ENCODE measurements around the gene KSR2. TPM values are rescaled to one million over a fixed set of nuclear protein-coding genes. Genes with fewer than 3 reads are reported as not detected.
A peak's percentile ranks its signal among the peaks of the same experiment; 100 is the strongest.

The KSR2 gene
- total and polyA plus RNA-seq, 3 experiments from 2014 or later, result 0.07 to 0.11 TPM; not detected in 1

GRCh38 chr12:117662620-117663395 lies 306.0 kb downstream of the KSR2 start:
- H3K36me3 Mint-ChIP-seq, result no peaks in the 10 kb centered on the region
- peaks cover 2 to 7% of the 10 kb centered on the region in 2 donors for H3K27me3 Mint-ChIP-seq
- POLR2A ChIA-PET, result no interaction called here
- H3K27ac Mint-ChIP-seq, result no peak overlapping the region
- Histone ChIP-seq H3K27ac (ENCODE audit: low read depth, low read length) (no peak overlapping the region), H3K9me3 (ENCODE audit: low read length) (no peaks in the 10 kb centered on the region), H3K27me3 (ENCODE audit: insufficient read depth, low read length, poor library complexity, severe bottlenecking) (no peaks in the 10 kb centered on the region), H3K36me3 (ENCODE audit: insufficient read depth, low read length) (no peaks in the 10 kb centered on the region), H3K4me3 (ENCODE audit: low read length) (no peak overlapping the region), H3K4me1 (ENCODE audit: insufficient read depth, low read length) (no peaks in the 10 kb centered on the region)
- DNase-seq, result no peak
- H3K4me1 Mint-ChIP-seq, result no peaks in the 10 kb centered on the region
- H3K4me3 Mint-ChIP-seq, result no peak overlapping the region
- no peaks in the 10 kb centered on the region for H3K9me3 Mint-ChIP-seq
- CTCF ChIA-PET, result no interaction called here

- no peaks in the 10 kb centered on the region for H3K9me3 ChIP-seq (ENCODE audit: low read length)
- DNase-seq, result no peak
- POLR2A ChIA-PET, result no interaction called here
- CTCF ChIA-PET, result no interaction called here
- peaks cover 0 to 7% of the 10 kb centered on the region in 2 donors for H3K27me3 Mint-ChIP-seq
- H3K36me3 Mint-ChIP-seq, result no peaks in the 10 kb centered on the region
- H3K27me3 ChIP-seq (ENCODE audit: insufficient read depth, low read length, poor library complexity, severe bottlenecking), result no peaks in the 10 kb centered on the region
- H3K4me3 ChIP-seq (ENCODE audit: low read length), result no peak overlapping the region
- H3K27ac ChIP-seq (ENCODE audit: low read depth, low read length), result no peak overlapping the region
- H3K9me3 Mint-ChIP-seq, result no peaks in the 10 kb centered on the region
- H3K4me3 Mint-ChIP-seq, result peak overlapping the region in 1 of 7 donors; percentile 35
- no peak overlapping the region for H3K27ac Mint-ChIP-seq
- H3K4me1 Mint-ChIP-seq, result no peaks in the 10 kb centered on the region
- no peaks in the 10 kb centered on the region for H3K4me1 ChIP-seq (ENCODE audit: insufficient read depth, low read length)
- no peaks in the 10 kb centered on the region for H3K36me3 ChIP-seq (ENCODE audit: insufficient read depth, low read length)
These were observed 306.6 kb downstream of the KSR2 start for GRCh38 chr12:117662220-117662619.

GRCh38 chr12:117661471-117661870 lies 307.3 kb downstream of the KSR2 start:
- ChIA-PET CTCF (interaction anchor here (1.3 kb wide), 1 partner anchor 21 kb away, joined by 3 read pairs; no protein-coding TSS in a partner anchor), POLR2A (no interaction called here)
- no peaks in the 10 kb centered on the region for H3K27me3 ChIP-seq (ENCODE audit: insufficient read depth, low read length, poor library complexity, severe bottlenecking)
- no peaks in the 10 kb centered on the region for H3K36me3 ChIP-seq (ENCODE audit: insufficient read depth, low read length)
- H3K36me3 Mint-ChIP-seq, result no peaks in the 10 kb centered on the region
- H3K27me3 Mint-ChIP-seq, result peaks cover 0 to 3% of the 10 kb centered on the region in 2 donors
- no peak overlapping the region for H3K27ac ChIP-seq (ENCODE audit: low read depth, low read length)
- no peak overlapping the region for H3K27ac Mint-ChIP-seq
- DNase-seq, result no peak
- no peak overlapping the region for H3K4me3 Mint-ChIP-seq
- no peaks in the 10 kb centered on the region for H3K9me3 ChIP-seq (ENCODE audit: low read length)
- H3K4me1 ChIP-seq (ENCODE audit: insufficient read depth, low read length), result no peaks in the 10 kb centered on the region
- no peak overlapping the region for H3K4me3 ChIP-seq (ENCODE audit: low read length)
- no peaks in the 10 kb centered on the region for H3K9me3 Mint-ChIP-seq
- H3K4me1 Mint-ChIP-seq, result no peaks in the 10 kb centered on the region

GRCh38 chr12:117660896-117661295 lies 307.9 kb downstream of the KSR2 start:
- no peak overlapping the region for H3K27ac ChIP-seq (ENCODE audit: low read depth, low read length)
- no peak overlapping the region for H3K4me3 ChIP-seq (ENCODE audit: low read length)
- H3K9me3 ChIP-seq (ENCODE audit: low read length), result no peaks in the 10 kb centered on the region
- DNase-seq, result no peak
- Mint-ChIP-seq H3K27me3 (peaks cover 0 to 3% of the 10 kb centered on the region in 2 donors), H3K4me1 (no peaks in the 10 kb centered on the region), H3K27ac (no peak overlapping the region), H3K36me3 (no peaks in the 10 kb centered on the region), H3K9me3 (no peaks in the 10 kb centered on the region), H3K4me3 (no peak overlapping the region)
- no peaks in the 10 kb centered on the region for H3K36me3 ChIP-seq (ENCODE audit: insufficient read depth, low read length)
- no peaks in the 10 kb centered on the region for H3K4me1 ChIP-seq (ENCODE audit: insufficient read depth, low read length)
- ChIA-PET POLR2A (no interaction called here), CTCF (interaction anchor here (1.3 kb wide), 1 partner anchor 20 kb away, joined by 3 read pairs; no protein-coding TSS in a partner anchor)
- no peaks in the 10 kb centered on the region for H3K27me3 ChIP-seq (ENCODE audit: insufficient read depth, low read length, poor library complexity, severe bottlenecking)

GRCh38 chr12:117658226-117658625 lies 310.6 kb downstream of the KSR2 start:
- CTCF ChIA-PET, result no interaction called here
- H3K27me3 ChIP-seq (ENCODE audit: insufficient read depth, low read length, poor library complexity, severe bottlenecking), result no peaks in the 10 kb centered on the region
- H3K27ac Mint-ChIP-seq, result no peak overlapping the region
- H3K36me3 ChIP-seq (ENCODE audit: insufficient read depth, low read length), result no peaks in the 10 kb centered on the region
- no peak for DNase-seq
- no peaks in the 10 kb centered on the region for H3K4me1 Mint-ChIP-seq
- no peaks in the 10 kb centered on the region for H3K27me3 Mint-ChIP-seq
- H3K4me3 Mint-ChIP-seq, result no peak overlapping the region
- H3K36me3 Mint-ChIP-seq, result no peaks in the 10 kb centered on the region
- POLR2A ChIA-PET, result no interaction called here
- no peaks in the 10 kb centered on the region for H3K4me1 ChIP-seq (ENCODE audit: insufficient read depth, low read length)
- no peak overlapping the region for H3K27ac ChIP-seq (ENCODE audit: low read depth, low read length)
- H3K9me3 Mint-ChIP-seq, result peaks cover 0 to 2% (median 0%) of the 10 kb centered on the region in 5 donors
- no peak overlapping the region for H3K4me3 ChIP-seq (ENCODE audit: low read length)
- H3K9me3 ChIP-seq (ENCODE audit: low read length), result no peaks in the 10 kb centered on the region

- H3K4me1 ChIP-seq (ENCODE audit: insufficient read depth, low read length), result no peaks in the 10 kb centered on the region
- no peaks in the 10 kb centered on the region for H3K27me3 ChIP-seq (ENCODE audit: insufficient read depth, low read length, poor library complexity, severe bottlenecking)
- Mint-ChIP-seq H3K36me3 (no peaks in the 10 kb centered on the region), H3K27me3 (peaks cover 0 to 2% of the 10 kb centered on the region in 2 donors), H3K9me3 (peaks cover 0 to 13% (median 8%) of the 10 kb centered on the region in 5 donors), H3K4me3 (no peak overlapping the region), H3K27ac (no peak overlapping the region), H3K4me1 (no peaks in the 10 kb centered on the region)
- H3K36me3 ChIP-seq (ENCODE audit: insufficient read depth, low read length), result no peaks in the 10 kb centered on the region
- POLR2A ChIA-PET, result no interaction called here
- CTCF ChIA-PET, result no interaction called here
- H3K9me3 ChIP-seq (ENCODE audit: low read length), result no peaks in the 10 kb centered on the region
- no peak overlapping the region for H3K27ac ChIP-seq (ENCODE audit: low read depth, low read length)
- no peak overlapping the region for H3K4me3 ChIP-seq (ENCODE audit: low read length)
- DNase-seq, result no peak
These were observed 319.0 kb downstream of the KSR2 start for GRCh38 chr12:117649796-117650195.

GRCh38 chr12:117646520-117646919 lies 322.3 kb downstream of the KSR2 start:
- ChIA-PET CTCF (no interaction called here), POLR2A (no interaction called here)
- H3K4me3 Mint-ChIP-seq, result no peak overlapping the region

GRCh38 chr12:117645473-117645872 lies 323.3 kb downstream of the KSR2 start:
- Mint-ChIP-seq H3K27me3 (no peaks in the 10 kb centered on the region), H3K4me3 (no peak overlapping the region), H3K27ac (no peak overlapping the region), H3K9me3 (peaks cover 0 to 6% (median 2%) of the 10 kb centered on the region in 5 donors), H3K4me1 (no peaks in the 10 kb centered on the region), H3K36me3 (no peaks in the 10 kb centered on the region)
- CTCF ChIA-PET, result no interaction called here
- no peaks in the 10 kb centered on the region for H3K9me3 ChIP-seq (ENCODE audit: low read length)
- no peaks in the 10 kb centered on the region for H3K4me1 ChIP-seq (ENCODE audit: insufficient read depth, low read length)
- DNase-seq, result no peak
- no peaks in the 10 kb centered on the region for H3K27me3 ChIP-seq (ENCODE audit: insufficient read depth, low read length, poor library complexity, severe bottlenecking)
- no peak overlapping the region for H3K27ac ChIP-seq (ENCODE audit: low read depth, low read length)
- no peaks in the 10 kb centered on the region for H3K36me3 ChIP-seq (ENCODE audit: insufficient read depth, low read length)
- POLR2A ChIA-PET, result no interaction called here
- H3K4me3 ChIP-seq (ENCODE audit: low read length), result no peak overlapping the region

More at GRCh38 chr12:117646520-117646919, 322.3 kb downstream of the KSR2 start:
- no peaks in the 10 kb centered on the region for H3K4me1 Mint-ChIP-seq
- peaks cover 0 to 10% (median 5%) of the 10 kb centered on the region in 5 donors for H3K9me3 Mint-ChIP-seq
- Histone ChIP-seq H3K9me3 (ENCODE audit: low read length) (no peaks in the 10 kb centered on the region), H3K27ac (ENCODE audit: low read depth, low read length) (no peak overlapping the region), H3K36me3 (ENCODE audit: insufficient read depth, low read length) (no peaks in the 10 kb centered on the region), H3K4me1 (ENCODE audit: insufficient read depth, low read length) (no peaks in the 10 kb centered on the region), H3K4me3 (ENCODE audit: low read length) (no peak overlapping the region), H3K27me3 (ENCODE audit: insufficient read depth, low read length, poor library complexity, severe bottlenecking) (no peaks in the 10 kb centered on the region)
- H3K27ac Mint-ChIP-seq, result no peak overlapping the region
- H3K27me3 Mint-ChIP-seq, result peaks cover 0 to 2% of the 10 kb centered on the region in 2 donors
- DNase-seq, result no peak
- H3K36me3 Mint-ChIP-seq, result no peaks in the 10 kb centered on the region

Measured in CD8-positive, alpha-beta memory T cell (primary cell).